Trophoblast cell (in vitro differentiated cells and primary cell): ENCODE measurements around the gene TMEM61. TPM values are rescaled to one million over a fixed set of nuclear protein-coding genes. Genes with fewer than 3 reads are reported as not detected.
"Not testable (repeated sequence)": the region's sequence is repeated elsewhere in the genome, so short reads cannot be mapped to it uniquely, and the experiment has no call there.

Experiments
- DNase-seq, 2 donors: peaks; one replicate each; pipeline ENCODE4 v3.0.0-alpha.2; 2016
- H2AFZ ChIP-seq: 2 replicates; pipeline ENCODE4 v1.6.1; 2013; ENCODE audit warnings: low read length, moderate library complexity, mild to moderate bottlenecking; ENCODE audit not compliant: insufficient read depth, poor library complexity
- H2AK5ac ChIP-seq: 2 replicates; pipeline ENCODE4 v1.6.1; 2013; ENCODE audit warnings: mild to moderate bottlenecking, low read length
- H2BK120ac ChIP-seq: 2 replicates; pipeline ENCODE4 v1.6.1; 2013; ENCODE audit warnings: low read length, mild to moderate bottlenecking, moderate library complexity; ENCODE audit not compliant: insufficient read depth, poor library complexity
- H2BK12ac ChIP-seq: 2 replicates; pipeline ENCODE4 v1.6.1; 2013; ENCODE audit warnings: mild to moderate bottlenecking, low read length, moderate library complexity
- H2BK5ac ChIP-seq: 2 replicates; pipeline ENCODE4 v1.6.1; 2013; ENCODE audit warnings: low read length, low read depth, moderate library complexity, mild to moderate bottlenecking; ENCODE audit not compliant: poor library complexity
- H3K14ac ChIP-seq: 2 replicates; pipeline ENCODE4 v1.6.1; 2013; ENCODE audit warnings: mild to moderate bottlenecking, low read length
- H3K18ac ChIP-seq: 2 replicates; pipeline ENCODE4 v1.6.1; 2013; ENCODE audit warnings: mild to moderate bottlenecking, low read length
- H3K23ac ChIP-seq: 2 replicates; pipeline ENCODE4 v1.6.1; 2013; ENCODE audit warnings: low read length
- H3K27ac ChIP-seq: 2 replicates; pipeline ENCODE4 v1.5.1; 2013; ENCODE audit warnings: low read depth, mild to moderate bottlenecking, inconsistent platforms, low read length, moderate library complexity
- H3K27me3 ChIP-seq: 2 replicates; pipeline ENCODE4 v1.6.1; 2013; ENCODE audit warnings: inconsistent platforms, mild to moderate bottlenecking, low read length, moderate library complexity; ENCODE audit not compliant: insufficient read depth
- H3K36me3 ChIP-seq, 2 experiments: 1 replicate in 1 of 2; 2 replicates in 1 of 2; pipeline ENCODE4 v1.6.1; 2013; ENCODE audit warnings: low read length in 2 of 2, mild to moderate bottlenecking in 2 of 2, moderate library complexity in 1 of 2; ENCODE audit not compliant: insufficient read depth in 2 of 2, control insufficient read depth in 1 of 2
- H3K4ac ChIP-seq: 2 replicates; pipeline ENCODE4 v1.6.1; 2013; ENCODE audit warnings: low read depth, mild to moderate bottlenecking, low read length, moderate library complexity
- H3K4me1 ChIP-seq, 2 experiments: 1 replicate in 1 of 2; 2 replicates in 1 of 2; pipeline ENCODE4 v1.6.1; 2013; ENCODE audit warnings: low read length in 2 of 2, mild to moderate bottlenecking in 2 of 2, moderate library complexity in 1 of 2; ENCODE audit not compliant: insufficient read depth in 2 of 2, control insufficient read depth in 1 of 2
- H3K4me2 ChIP-seq: 2 replicates; pipeline ENCODE4 v1.6.1; 2013; ENCODE audit warnings: inconsistent platforms, mild to moderate bottlenecking, low read length, moderate library complexity
- H3K4me3 ChIP-seq: 2 replicates; pipeline ENCODE4 v1.5.1; 2013; ENCODE audit warnings: mild to moderate bottlenecking, low read depth, low read length, inconsistent platforms
- H3K79me1 ChIP-seq: one replicate; pipeline ENCODE4 v1.6.1; 2013; ENCODE audit warnings: low read length
- H3K79me2 ChIP-seq: 2 replicates; pipeline ENCODE4 v1.6.1; 2013; ENCODE audit warnings: low read length, mild to moderate bottlenecking; ENCODE audit not compliant: control insufficient read depth, insufficient read depth, poor library complexity
- H3K9ac ChIP-seq: 2 replicates; pipeline ENCODE4 v1.6.1; 2013; ENCODE audit warnings: mild to moderate bottlenecking, low read length
- H3K9me3 ChIP-seq: 2 replicates; pipeline ENCODE4 v1.6.1; 2013; ENCODE audit warnings: low read depth, mild to moderate bottlenecking, control low read depth, inconsistent platforms, low read length; ENCODE audit not compliant: insufficient read depth
- H4K12ac ChIP-seq: 2 replicates; pipeline ENCODE4 v1.6.1; 2013; ENCODE audit warnings: low read depth, mild to moderate bottlenecking, low read length, moderate library complexity
- H4K8ac ChIP-seq: 2 replicates; pipeline ENCODE4 v1.6.1; 2013; ENCODE audit warnings: low read depth, mild to moderate bottlenecking, low read length, moderate library complexity
- H4K91ac ChIP-seq: one replicate; pipeline ENCODE4 v1.6.1; 2013; ENCODE audit warnings: low read depth, mild to moderate bottlenecking, low read length, moderate library complexity
- WGBS: extraction: QIAGEN DNeasy Blood & Tissue Kit; methylation state at CpG from one replicate; pipeline ENCODE4 v1.1.7; 2013; ENCODE audit warnings: missing lambda C conversion rate; ENCODE audit not compliant: insufficient read length, insufficient coverage; ENCODE audit errors: extremely low coverage; 5-methylcytosine and 5-hydroxymethylcytosine counted together
- polyA plus RNA-seq: library from polyadenylated mRNA; stranded (reverse); fragments of 200-250 nt; gene quantifications from 2 replicates; pipeline ENCODE4 v1.2.3, GENCODE V29; 2013

Gene TMEM61
- 0.18 and 0.19 TPM in 2 replicates for polyA plus RNA-seq

DNA sequence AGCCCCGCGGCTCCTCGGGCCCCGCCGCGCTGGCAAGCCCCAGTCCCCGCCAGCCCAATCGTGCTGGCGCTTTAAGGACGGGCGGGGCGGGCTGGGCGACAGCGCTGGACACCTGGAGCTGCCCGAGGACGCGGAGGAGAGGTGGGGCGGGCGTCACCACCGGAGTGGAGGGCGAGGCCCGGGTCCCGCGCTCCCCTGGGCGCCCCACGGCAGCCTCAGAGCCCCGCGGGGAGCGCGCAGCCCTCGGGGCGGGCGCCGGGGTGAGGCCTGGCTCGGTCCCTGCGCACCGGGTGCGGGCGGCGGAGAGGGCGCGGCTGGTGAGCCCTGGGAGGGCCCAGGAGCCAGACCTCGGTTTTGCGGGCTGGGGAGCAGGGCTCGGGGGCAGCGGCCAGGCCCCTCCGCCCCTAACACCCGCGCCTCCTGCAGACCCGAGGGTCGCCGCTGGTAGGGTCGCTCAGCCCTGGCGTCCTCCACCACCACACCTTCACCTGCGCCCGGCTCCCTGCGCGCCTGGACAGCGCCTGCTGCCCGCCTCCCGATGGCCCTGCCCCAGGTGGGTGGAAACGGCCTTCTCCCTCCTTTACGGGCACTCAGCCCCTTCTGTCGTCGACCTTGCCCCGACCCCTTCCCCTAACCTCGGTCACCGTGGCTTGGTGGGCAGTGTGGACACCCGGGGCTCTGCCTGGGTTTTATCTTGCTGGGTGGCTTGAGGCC lies at the start of gene TMEM61:
Gene TMEM61, plus strand, starts transcription at position 101 of the 714 bp plus-strand sequence. Its CDS starts 438 bp downstream, at position 539.
- no peak within 1 kb of the TSS for H3K4ac ChIP-seq
- H3K9me3 ChIP-seq, result no peaks in the 10 kb centered on the region
- no peaks in the 10 kb centered on the region for H3K36me3 ChIP-seq
- H3K79me1 ChIP-seq, result peaks cover 2% of the 10 kb centered on the region
- H3K79me2 ChIP-seq, result no peaks in the 10 kb centered on the region
- peak within 1 kb of the TSS; percentile 35 for H2AFZ ChIP-seq
- H2BK120ac ChIP-seq, result no peak within 1 kb of the TSS
- H2AK5ac ChIP-seq, result no peak within 1 kb of the TSS
- peak in 1 of 2 donors; percentile 22 for DNase-seq
- H3K9ac ChIP-seq, result no peak within 1 kb of the TSS
- no peak within 1 kb of the TSS for H2BK5ac ChIP-seq
- H3K18ac ChIP-seq, result no peak within 1 kb of the TSS
- peak within 1 kb of the TSS; percentile 67 for H3K4me2 ChIP-seq
- H4K12ac ChIP-seq, result no peak within 1 kb of the TSS
- H3K4me3 ChIP-seq, result no peak within 1 kb of the TSS
- peaks cover 14% of the 10 kb centered on the region for H3K27me3 ChIP-seq
- no peak within 1 kb of the TSS for H2BK12ac ChIP-seq
- no peak within 1 kb of the TSS for H3K23ac ChIP-seq
- no peak within 1 kb of the TSS for H3K14ac ChIP-seq
- no peak within 1 kb of the TSS for H3K27ac ChIP-seq
- no CpG with 5 or more reads among the region's 69 CpGs for WGBS
- H4K91ac ChIP-seq, result no peak within 1 kb of the TSS
- no peak within 1 kb of the TSS for H4K8ac ChIP-seq
- peaks cover 9 to 17% of the 10 kb centered on the region in 2 experiments for H3K4me1 ChIP-seq

DNA sequence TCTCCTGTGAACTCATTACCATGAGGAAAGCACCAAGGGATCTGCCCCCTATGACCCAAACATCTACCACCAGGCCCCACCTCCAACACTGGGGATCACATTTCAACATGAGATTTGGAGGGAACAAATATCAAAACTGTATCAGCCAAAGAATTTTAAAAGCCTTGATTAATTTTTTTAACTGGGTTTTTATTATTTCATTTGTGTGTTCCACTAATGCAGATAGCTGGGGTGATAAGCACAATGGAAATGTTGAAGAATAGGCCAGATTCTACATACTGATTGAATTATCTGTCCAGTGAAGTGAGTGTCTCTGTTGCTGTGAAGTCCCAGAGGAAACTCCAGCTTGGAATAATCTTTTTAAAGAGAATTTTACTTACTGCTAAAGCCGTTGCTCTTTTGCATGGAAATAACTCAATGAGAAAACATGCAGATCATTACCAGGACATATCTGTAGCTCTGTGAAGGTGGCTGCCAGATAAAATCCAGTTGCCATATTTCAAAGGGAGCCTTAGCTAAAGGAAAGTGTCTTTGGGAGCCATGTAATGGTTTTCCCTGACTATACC lies 49.1 kb upstream of the TMEM61 start:
- Histone ChIP-seq H3K79me2 (no peaks in the 10 kb centered on the region), H3K18ac (no peak overlapping the region), H2BK12ac (no peak overlapping the region), H3K27ac (no peak overlapping the region), H2AK5ac (no peak overlapping the region), H3K4ac (no peak overlapping the region), H4K12ac (no peak overlapping the region), H3K79me1 (peaks cover 2% of the 10 kb centered on the region), H4K8ac (no peak overlapping the region), H3K9ac (no peak overlapping the region), H3K36me3 (no peaks in the 10 kb centered on the region), H2BK5ac (no peak overlapping the region), H3K9me3 (no peaks in the 10 kb centered on the region), H2AFZ (no peak overlapping the region), H2BK120ac (no peak overlapping the region), H3K23ac (no peak overlapping the region), H3K4me2 (no peak overlapping the region), H3K4me3 (no peak overlapping the region), H3K14ac (no peak overlapping the region), H4K91ac (no peak overlapping the region), H3K4me1 (peaks cover 0 to 5% of the 10 kb centered on the region in 2 experiments), H3K27me3 (no peaks in the 10 kb centered on the region)
- no CpG with 5 or more reads among the region's 1 CpG for WGBS
- no peak for DNase-seq

DNA sequence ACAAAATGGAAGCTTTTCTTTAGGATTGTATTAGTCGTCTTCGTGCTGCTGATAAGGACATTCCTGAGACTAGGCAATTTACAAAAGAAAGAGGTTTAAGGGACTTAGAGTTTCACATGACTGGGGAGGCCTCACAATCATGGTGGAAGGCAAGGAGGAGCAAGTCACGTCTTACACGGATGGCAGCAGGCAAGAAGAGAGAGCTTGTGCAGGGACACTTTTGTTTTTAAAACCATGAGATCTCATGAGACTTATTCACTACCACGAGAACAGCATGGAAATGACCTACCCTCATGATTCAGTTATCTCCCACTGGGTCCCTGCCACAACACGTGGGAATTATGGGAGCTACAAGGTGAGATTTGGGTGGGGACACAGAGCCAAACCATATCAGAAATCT lies 46.3 kb upstream of the TMEM61 start:
- H3K27me3 ChIP-seq, H3K14ac ChIP-seq, H2BK5ac ChIP-seq, H3K9me3 ChIP-seq, H3K79me1 ChIP-seq, H4K12ac ChIP-seq, H3K79me2 ChIP-seq, DNase-seq, H3K4me3 ChIP-seq, H2AK5ac ChIP-seq, H3K18ac ChIP-seq, H2AFZ ChIP-seq, H3K23ac ChIP-seq, H2BK120ac ChIP-seq, H3K4me1 ChIP-seq, H3K4me2 ChIP-seq, H3K4ac ChIP-seq, H3K9ac ChIP-seq, H3K36me3 ChIP-seq: not testable (repeated sequence)
- Histone ChIP-seq H4K91ac (peak overlapping the region; percentile 8), H4K8ac (peak overlapping the region; percentile 60), H3K27ac (peak overlapping the region; percentile 78), H2BK12ac (peak overlapping the region; percentile 80)
- WGBS, result no CpG with 5 or more reads among the region's 6 CpGs

DNA sequence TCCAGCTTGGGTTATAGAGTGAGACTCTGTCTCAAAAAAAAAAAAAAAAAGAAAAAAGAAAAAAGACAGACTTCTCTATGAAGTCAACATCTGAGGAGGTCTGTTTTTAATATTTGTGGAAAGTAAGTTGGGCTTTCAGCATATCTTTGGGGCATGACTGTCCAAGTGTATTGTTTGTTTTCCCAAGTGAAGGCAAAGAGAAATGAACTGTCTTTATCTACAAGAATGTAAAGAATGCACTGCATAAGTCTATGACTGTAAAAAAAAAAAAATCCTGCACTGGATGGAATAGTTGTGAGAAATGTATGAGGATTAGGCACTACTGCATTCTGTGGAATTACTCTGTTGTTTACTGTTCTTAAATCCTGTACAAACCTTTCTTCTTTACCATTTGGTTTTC lies 45.6 kb upstream of the TMEM61 start:
- Histone ChIP-seq H3K9ac (no peak overlapping the region), H3K79me2 (no peaks in the 10 kb centered on the region), H2BK5ac (no peak overlapping the region), H4K91ac (no peak overlapping the region), H3K14ac (no peak overlapping the region), H3K4me1 (peaks cover 0 to 6% of the 10 kb centered on the region in 2 experiments), H3K9me3 (no peaks in the 10 kb centered on the region), H2BK120ac (no peak overlapping the region), H2AFZ (no peak overlapping the region), H3K18ac (no peak overlapping the region), H3K4ac (no peak overlapping the region), H2AK5ac (no peak overlapping the region), H3K4me3 (no peak overlapping the region), H3K27me3 (no peaks in the 10 kb centered on the region), H4K12ac (no peak overlapping the region), H3K27ac (peak overlapping the region; percentile 82), H3K79me1 (peaks cover 2% of the 10 kb centered on the region), H3K23ac (no peak overlapping the region), H3K36me3 (no peaks in the 10 kb centered on the region), H2BK12ac (no peak overlapping the region), H3K4me2 (no peak overlapping the region), H4K8ac (no peak overlapping the region)
- peak in 1 of 2 donors; percentile 56 for DNase-seq
